HG02678 (cell line): ENCODE measurements around the gene BMAL1.

Experiments used
- ATAC-seq: cut with Tn5 transposase; IDR thresholded peaks from one replicate; pipeline ENCODE4 v1.9.1; 2021; ENCODE audit warnings: mild to moderate bottlenecking, moderate library complexity; ENCODE audit not compliant: unreplicated experiment

BMAL1 gene

GRCh38 chr11:13314676-13315394, 37.2 kb downstream of the BMAL1 start:
- no peak for ATAC-seq

- ATAC-seq = peak; percentile 16
These were observed 38.2 kb downstream of the BMAL1 start for GRCh38 chr11:13315517-13316432.

GRCh38 chr11:13316528-13316961, 39.0 kb downstream of the BMAL1 start:
- ATAC-seq = peak; percentile 36

GRCh38 chr11:13317293-13318080, 39.9 kb downstream of the BMAL1 start:
- ATAC-seq = no peak

GRCh38 chr11:13318498-13319295, 41.1 kb downstream of the BMAL1 start:
- ATAC-seq = peak; percentile 80

- no peak for ATAC-seq
These were observed 43.1 kb downstream of the BMAL1 start for GRCh38 chr11:13320688-13321087.

- ATAC-seq = no peak
These were observed 43.8 kb downstream of the BMAL1 start for GRCh38 chr11:13321431-13321830.

- no peak for ATAC-seq
These were observed 46.6 kb downstream of the BMAL1 start for GRCh38 chr11:13324141-13324540.

- ATAC-seq = no peak
These were observed 47.1 kb downstream of the BMAL1 start for GRCh38 chr11:13324709-13325108.

- no peak for ATAC-seq
These were observed 49.8 kb downstream of the BMAL1 start for GRCh38 chr11:13327421-13327820.

GRCh38 chr11:13328286-13328685, 50.7 kb downstream of the BMAL1 start:
- no peak for ATAC-seq

- ATAC-seq = no peak
These were observed 52.2 kb downstream of the BMAL1 start for GRCh38 chr11:13329670-13330356.

- ATAC-seq = no peak
These were observed 54.5 kb downstream of the BMAL1 start for GRCh38 chr11:13332124-13332523.

- peak; percentile 45 for ATAC-seq
These were observed 55.9 kb downstream of the BMAL1 start for GRCh38 chr11:13333456-13333957.

- no peak for ATAC-seq
These were observed 56.6 kb downstream of the BMAL1 start for GRCh38 chr11:13334034-13334786.

GRCh38 chr11:13335319-13335718, 57.7 kb downstream of the BMAL1 start:
- peak; percentile 42 for ATAC-seq

- ATAC-seq = no peak
These were observed 58.8 kb downstream of the BMAL1 start for GRCh38 chr11:13336246-13336878.

GRCh38 chr11:13338019-13338426, 60.4 kb downstream of the BMAL1 start:
- ATAC-seq = peak; percentile 32
